Erythroblast (primary cell): Measurements from ENCODE around the gene PPP3R2.

ENCODE experiments used
- GATA1 ChIP-seq: IDR thresholded peaks from 2 replicates; pipeline ENCODE4 v1.6.1; 2011; ENCODE audit warnings: low read depth, mild to moderate bottlenecking, control low read depth, low read length, moderate library complexity
- POLR2A ChIP-seq: IDR thresholded peaks from 2 replicates; pipeline ENCODE4 v1.6.1; 2011; ENCODE audit warnings: mild to moderate bottlenecking, low read length

- TF ChIP-seq POLR2A (no peak), GATA1 (no peak)
These were observed 40.1 kb upstream of the PPP3R2 start for GRCh38 chr9:101634741-101635409.
